H1 (cell line): Measurements from ENCODE around the gene ATG4D. TPM values are rescaled to one million over a fixed set of nuclear protein-coding genes. Genes with fewer than 3 reads are reported as not detected.
A peak's percentile ranks its signal among the peaks of the same experiment; 100 is the strongest.

Experiments used
- CTCF ChIA-PET: fragments of 300-600 bp; sonication (Branson Sonifier 250); formaldehyde crosslinking; loops from one replicate; lab custom pipeline; 2021; ENCODE audit not compliant: partially characterized antibody; lab: Charles Lee
- POLR2A ChIA-PET: fragments of 300-600 bp; sonication (Branson Sonifier 250); formaldehyde crosslinking; loops from one replicate; lab custom pipeline; 2021; ENCODE audit warnings: inconsistent platforms; ENCODE audit not compliant: partially characterized antibody; lab: Charles Lee
- DNase-seq, 2 experiments: peaks; one replicate each; pipeline versions ENCODE4 v3.0.0 to v3.0.0-alpha.2; 2010 to 2022; ENCODE audit warnings: low spot score in 2 of 2, low read depth in 1 of 2, mixed read lengths in 1 of 2
- FAIRE-seq: peaks from 2 replicates; lab custom pipeline; 2011; peaks lifted over from hg19 to GRCh38; lab: Jason Lieb, UNC
- H2AFZ ChIP-seq: 2 replicates; pipeline ENCODE4 v1.8.1; 2012; ENCODE audit warnings: low read length, inconsistent platforms
- H2AK5ac ChIP-seq: 2 replicates; pipeline ENCODE4 v1.6.1; 2013; ENCODE audit warnings: low read depth, low read length
- H2BK120ac ChIP-seq: replicated peaks from 2 replicates; pipeline ENCODE3; 2013; ENCODE audit warnings: low read depth, low read length, inconsistent platforms
- H2BK12ac ChIP-seq: 2 replicates; pipeline ENCODE4 v1.6.1; 2013; ENCODE audit warnings: low read depth, low read length
- H2BK15ac ChIP-seq: 2 replicates; pipeline ENCODE4 v1.6.1; 2013; ENCODE audit warnings: low read length
- H2BK20ac ChIP-seq: 2 replicates; pipeline ENCODE4 v1.6.1; 2013; ENCODE audit warnings: low read length
- H2BK5ac ChIP-seq: 2 replicates; pipeline ENCODE4 v1.6.1; 2013; ENCODE audit warnings: low read depth, low read length
- H3K14ac ChIP-seq: 2 replicates; pipeline ENCODE4 v1.6.1; 2013; ENCODE audit warnings: inconsistent platforms; ENCODE audit not compliant: insufficient read length
- H3K18ac ChIP-seq: 2 replicates; pipeline ENCODE4 v1.6.1; 2013; ENCODE audit warnings: low read length; ENCODE audit errors: extremely low read depth
- H3K23ac ChIP-seq: 2 replicates; pipeline ENCODE4 v1.6.1; 2013; ENCODE audit warnings: inconsistent platforms; ENCODE audit not compliant: insufficient read length
- H3K23me2 ChIP-seq: 2 replicates; pipeline ENCODE4 v1.6.1; 2013; ENCODE audit warnings: low read depth, low read length
- H3K27ac ChIP-seq: 2 replicates; pipeline ENCODE4 v1.6.1; 2011; ENCODE audit warnings: low read depth, low read length, inconsistent platforms
- H3K27me3 ChIP-seq, 4 experiments: replicated peaks in 1 of 4; 1 replicate in 1 of 4; 2 replicates in 3 of 4; pipeline versions ENCODE4 v1.6.1 to v1.8.1; 2011 to 2013; ENCODE audit warnings: low read length in 3 of 4, mild to moderate bottlenecking in 3 of 4, inconsistent platforms in 2 of 4, mixed read lengths in 2 of 4, moderate library complexity in 1 of 4; ENCODE audit not compliant: control insufficient read depth in 3 of 4, insufficient read depth in 3 of 4; ENCODE audit errors: extremely low read depth in 1 of 4
- H3K36me3 ChIP-seq, 4 experiments: 2 replicates each; pipeline versions ENCODE4 v1.6.1 to v1.8.1; 2011 to 2013; ENCODE audit warnings: mild to moderate bottlenecking in 4 of 4, low read length in 3 of 4, moderate library complexity in 2 of 4, control low read depth in 1 of 4, inconsistent platforms in 1 of 4; ENCODE audit not compliant: insufficient read depth in 4 of 4, control insufficient read depth in 2 of 4
- H3K4ac ChIP-seq: replicated peaks from 2 replicates; pipeline ENCODE3; 2013; ENCODE audit warnings: low read length, low read depth, mixed read lengths, inconsistent platforms; ENCODE audit not compliant: insufficient read length
- H3K4me1 ChIP-seq, 4 experiments: replicated peaks in 1 of 4; 1 replicate in 1 of 4; 2 replicates in 3 of 4; pipeline versions ENCODE4 v1.6.1 to v1.8.1; 2011 to 2013; ENCODE audit warnings: low read length in 3 of 4, inconsistent platforms in 2 of 4, mixed read lengths in 1 of 4; ENCODE audit not compliant: insufficient read depth in 4 of 4, control insufficient read depth in 3 of 4
- H3K4me2 ChIP-seq, 2 experiments: 2 replicates each; pipeline versions ENCODE4 v1.6.1 to v1.8.1; 2011 to 2013; ENCODE audit warnings: low read depth in 2 of 2, low read length in 2 of 2, control low read depth in 1 of 2, inconsistent platforms in 1 of 2, mild to moderate bottlenecking in 1 of 2; ENCODE audit not compliant: insufficient read depth in 1 of 2
- H3K4me3 ChIP-seq, 4 experiments: fragments of 200-600, 300-600 bp in 1 of 4; sonication (generic), shearing (Covaris generic), sonication (Bioruptor Twin) in 1 of 4; 2 replicates each; pipeline versions ENCODE4 v1.5.1 to v1.8.1; 2011 to 2016; ENCODE audit warnings: low read length in 4 of 4, low read depth in 3 of 4, control low read depth in 2 of 4, inconsistent platforms in 2 of 4, mild to moderate bottlenecking in 2 of 4, mixed read lengths in 1 of 4, moderate library complexity in 1 of 4; ENCODE audit not compliant: insufficient read depth in 2 of 4; ENCODE audit errors: extremely low read depth in 1 of 4
- H3K56ac ChIP-seq: replicated peaks from 2 replicates; pipeline ENCODE3; 2013; ENCODE audit warnings: low read depth, mild to moderate bottlenecking, mixed read lengths, low read length, inconsistent platforms; ENCODE audit not compliant: insufficient read length
- H3K79me1 ChIP-seq: 2 replicates; pipeline ENCODE4 v1.6.1; 2013; ENCODE audit warnings: low read depth, low read length, control low read depth
- H3K79me2 ChIP-seq, 2 experiments: 2 replicates each; pipeline versions ENCODE4 v1.6.1 to v1.8.1; 2012 to 2013; ENCODE audit warnings: low read length in 2 of 2, mild to moderate bottlenecking in 2 of 2, inconsistent platforms in 1 of 2; ENCODE audit not compliant: insufficient read depth in 2 of 2, control insufficient read depth in 1 of 2
- H3K9ac ChIP-seq, 4 experiments: replicated peaks in 1 of 4; 1 replicate in 1 of 4; 2 replicates in 3 of 4; pipeline versions ENCODE4 v1.6.1 to v1.8.1; 2011 to 2013; ENCODE audit warnings: low read depth in 3 of 4, low read length in 3 of 4, control low read depth in 2 of 4, mild to moderate bottlenecking in 2 of 4, moderate library complexity in 2 of 4, inconsistent platforms in 1 of 4; ENCODE audit errors: extremely low read depth in 1 of 4
- H3K9me3 ChIP-seq, 2 experiments: 2 replicates each; pipeline versions ENCODE4 v1.6.1 to v1.8.1; 2012 to 2013; ENCODE audit warnings: mild to moderate bottlenecking in 2 of 2, moderate library complexity in 2 of 2, control low read depth in 1 of 2, inconsistent platforms in 1 of 2, low read depth in 1 of 2, low read length in 1 of 2, mixed read lengths in 1 of 2; ENCODE audit not compliant: insufficient read depth in 2 of 2
- H4K20me1 ChIP-seq, 2 experiments: replicated peaks in 1 of 2; 2 replicates each; pipeline versions ENCODE3 to v1.8.1; 2011 to 2013; ENCODE audit warnings: inconsistent platforms in 2 of 2, low read length in 2 of 2, mild to moderate bottlenecking in 1 of 2; ENCODE audit not compliant: insufficient read depth in 2 of 2, control insufficient read depth in 1 of 2
- H4K5ac ChIP-seq: 2 replicates; pipeline ENCODE4 v1.6.1; 2013; ENCODE audit warnings: low read length, low read depth, mixed read lengths, inconsistent platforms; ENCODE audit not compliant: insufficient read length
- H4K8ac ChIP-seq: 2 replicates; pipeline ENCODE4 v1.8.0; 2013; ENCODE audit warnings: mild to moderate bottlenecking, moderate library complexity, low read length, inconsistent platforms; ENCODE audit not compliant: insufficient read depth; ENCODE audit errors: extremely low read depth
- H4K91ac ChIP-seq: replicated peaks from 2 replicates; pipeline ENCODE3; 2013; ENCODE audit warnings: low read length, mixed read lengths, inconsistent platforms; ENCODE audit not compliant: insufficient read length
- KDM5A ChIP-seq: fragments of 200-600 bp; IDR thresholded peaks from 2 replicates; pipeline ENCODE4 v1.7.1; 2012; ENCODE audit warnings: mild to moderate bottlenecking, low read length, inconsistent platforms, mixed read lengths
- SAP30 ChIP-seq: fragments of 300-600 bp; sonication (generic); IDR thresholded peaks from 2 replicates; pipeline ENCODE4 v1.7.1; 2012; ENCODE audit warnings: low read length, moderate library complexity, mild to moderate bottlenecking, inconsistent platforms; ENCODE audit not compliant: insufficient read depth, insufficient replicate concordance
- TAF7 ChIP-seq: optimal IDR thresholded peaks from 2 replicates; pipeline ENCODE3; 2011; ENCODE audit warnings: low read depth, mild to moderate bottlenecking, inconsistent platforms, low read length, moderate library complexity, borderline replicate concordance
- WGBS, 2 experiments: shearing (Covaris generic) in 1 of 2; methylation state at CpG; one replicate each; pipeline versions ENCODE4 v1.1.6 to v1.1.7; 2013 to 2015; ENCODE audit warnings: low lambda C conversion rate in 2 of 2, mixed read lengths in 2 of 2, inconsistent platforms in 1 of 2, low coverage in 1 of 2, missing lambda C conversion rate in 1 of 2; ENCODE audit not compliant: insufficient replicate concordance in 2 of 2, insufficient coverage in 1 of 2, insufficient read length in 1 of 2; ENCODE audit errors: extremely low coverage in 1 of 2, missing lambda C conversion rate in 1 of 2; 5-methylcytosine and 5-hydroxymethylcytosine counted together
- polyA plus RNA-seq, 7 experiments: library from polyadenylated mRNA; depleted of rRNA in 3 of 7; stranded (reverse) in 5 of 7; unstranded in 2 of 7; fragments of >200 nt in 5 of 7; fragments of 200-250 nt in 2 of 7; gene quantifications; 1 replicate in 5 of 7; 2 replicates in 1 of 7; 4 replicates in 1 of 7; pipeline versions ENCODE4 v1.2.1 to v1.2.3, GENCODE V29; 2011 to 2013; ENCODE audit warnings: missing spikeins in 2 of 7, mixed read lengths in 2 of 7
- total RNA-seq: library from RNA; stranded (reverse); fragmentation: NEBNext Ultra II Directional; extraction: Animal tissue kit (Norgen Biotek cat#: 25700); gene quantifications from 2 replicates; pipeline ENCODE4 v1.2.1, GENCODE V29; 2021

ATG4D gene
- total and polyA plus RNA-seq, 2 of the 8 experiments (the other 6 are each of a cell fraction or from before 2014, with no cell fraction given), result 39.6 to 43.7 TPM

GRCh38 chr19:10519421-10519820 lies 24.3 kb upstream of the ATG4D start:
- H4K20me1 ChIP-seq, result peaks cover 2 to 4% of the 10 kb centered on the region in 2 experiments
- no peaks in the 10 kb centered on the region for H3K79me2 ChIP-seq
- H2BK5ac ChIP-seq, result no peak overlapping the region
- H3K14ac ChIP-seq, result no peak overlapping the region
- H2BK20ac ChIP-seq, result no peak overlapping the region; the same call in 1 of the 2 replicates
- no peak overlapping the region for H3K4ac ChIP-seq
- ChIA-PET POLR2A (no interaction called here), CTCF (interaction anchor here (0.7 to 5.6 kb wide), 6 partner anchors 12 to 103 kb away, joined by 3 to 46 read pairs (median 5); no protein-coding TSS in a partner anchor)
- no peaks in the 10 kb centered on the region for H3K36me3 ChIP-seq
- no peak for DNase-seq
- 0 out of 2 replicates have a peak overlapping the region, but pooled peaks have one; percentile 17 for H2BK12ac ChIP-seq
- no peak for FAIRE-seq
- H2BK120ac ChIP-seq, result no peak overlapping the region
- no peak overlapping the region for H3K4me3 ChIP-seq
- H3K27ac ChIP-seq, result no peak overlapping the region
- no peak overlapping the region for H2AFZ ChIP-seq
- no peak overlapping the region for H3K18ac ChIP-seq
- H2BK15ac ChIP-seq, result no peak overlapping the region
- H3K23me2 ChIP-seq, result peaks cover 23% of the 10 kb centered on the region
- no peak overlapping the region for H3K56ac ChIP-seq
- H4K91ac ChIP-seq, result no peak overlapping the region
- H3K23ac ChIP-seq, result no peak overlapping the region
- H4K8ac ChIP-seq, result no peak overlapping the region
- no peak overlapping the region; a peak in 1 of 4 replicates for H3K4me2 ChIP-seq
- H3K9me3 ChIP-seq, result no peaks in the 10 kb centered on the region
- whole genome bisulfite sequencing, 2 experiments, result 80% methylated on average over 7 of the region's 7 CpGs; no CpG with 5 or more reads in 1 of the 2 experiments
- peaks cover 0 to 22% (median 8%) of the 10 kb centered on the region in 4 experiments; a peak in 5 of 7 replicates for H3K4me1 ChIP-seq
- no peaks in the 10 kb centered on the region; the same call in 1 of the 2 replicates for H3K79me1 ChIP-seq
- no peak overlapping the region for H2AK5ac ChIP-seq
- H3K9ac ChIP-seq, result no peak overlapping the region
- peaks cover 28 to 51% (median 47%) of the 10 kb centered on the region in 4 experiments; a peak in 6 of 7 replicates for H3K27me3 ChIP-seq
- no peak overlapping the region for H4K5ac ChIP-seq
- no peak for TF ChIP-seq KDM5A
- no peak for TF ChIP-seq SAP30
- no peak for TF ChIP-seq TAF7
